ENCODE measurements around the gene STK4.

- no peak for TF ChIP-seq EP300 (IDR thresholded peaks at IDR 0.05)
- TF ChIP-seq, protein P1, sequence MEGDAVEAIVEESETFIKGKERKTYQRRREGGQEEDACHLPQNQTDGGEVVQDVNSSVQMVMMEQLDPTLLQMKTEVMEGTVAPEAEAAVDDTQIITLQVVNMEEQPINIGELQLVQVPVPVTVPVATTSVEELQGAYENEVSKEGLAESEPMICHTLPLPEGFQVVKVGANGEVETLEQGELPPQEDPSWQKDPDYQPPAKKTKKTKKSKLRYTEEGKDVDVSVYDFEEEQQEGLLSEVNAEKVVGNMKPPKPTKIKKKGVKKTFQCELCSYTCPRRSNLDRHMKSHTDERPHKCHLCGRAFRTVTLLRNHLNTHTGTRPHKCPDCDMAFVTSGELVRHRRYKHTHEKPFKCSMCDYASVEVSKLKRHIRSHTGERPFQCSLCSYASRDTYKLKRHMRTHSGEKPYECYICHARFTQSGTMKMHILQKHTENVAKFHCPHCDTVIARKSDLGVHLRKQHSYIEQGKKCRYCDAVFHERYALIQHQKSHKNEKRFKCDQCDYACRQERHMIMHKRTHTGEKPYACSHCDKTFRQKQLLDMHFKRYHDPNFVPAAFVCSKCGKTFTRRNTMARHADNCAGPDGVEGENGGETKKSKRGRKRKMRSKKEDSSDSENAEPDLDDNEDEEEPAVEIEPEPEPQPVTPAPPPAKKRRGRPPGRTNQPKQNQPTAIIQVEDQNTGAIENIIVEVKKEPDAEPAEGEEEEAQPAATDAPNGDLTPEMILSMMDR (IDR thresholded peaks at IDR 0.05), result no peak
- no peak for TF ChIP-seq POLR2A (IDR thresholded peaks at IDR 0.05)
Measured at GRCh38 chr20:44969300-44969894, 3.1 kb downstream of the STK4 start.

Measured in ovary (tissue), 3 donors.